D341Med (cell line): ENCODE data around the gene KBTBD13.
"Not testable (repeated sequence)": the region's sequence is repeated elsewhere in the genome, so short reads cannot be mapped to it uniquely, and the experiment has no call there.

Source experiments
- DNase-seq: peaks from one replicate; pipeline ENCODE4 v3.0.0; 2012; ENCODE audit warnings: low spot score

KBTBD13 gene

DNA sequence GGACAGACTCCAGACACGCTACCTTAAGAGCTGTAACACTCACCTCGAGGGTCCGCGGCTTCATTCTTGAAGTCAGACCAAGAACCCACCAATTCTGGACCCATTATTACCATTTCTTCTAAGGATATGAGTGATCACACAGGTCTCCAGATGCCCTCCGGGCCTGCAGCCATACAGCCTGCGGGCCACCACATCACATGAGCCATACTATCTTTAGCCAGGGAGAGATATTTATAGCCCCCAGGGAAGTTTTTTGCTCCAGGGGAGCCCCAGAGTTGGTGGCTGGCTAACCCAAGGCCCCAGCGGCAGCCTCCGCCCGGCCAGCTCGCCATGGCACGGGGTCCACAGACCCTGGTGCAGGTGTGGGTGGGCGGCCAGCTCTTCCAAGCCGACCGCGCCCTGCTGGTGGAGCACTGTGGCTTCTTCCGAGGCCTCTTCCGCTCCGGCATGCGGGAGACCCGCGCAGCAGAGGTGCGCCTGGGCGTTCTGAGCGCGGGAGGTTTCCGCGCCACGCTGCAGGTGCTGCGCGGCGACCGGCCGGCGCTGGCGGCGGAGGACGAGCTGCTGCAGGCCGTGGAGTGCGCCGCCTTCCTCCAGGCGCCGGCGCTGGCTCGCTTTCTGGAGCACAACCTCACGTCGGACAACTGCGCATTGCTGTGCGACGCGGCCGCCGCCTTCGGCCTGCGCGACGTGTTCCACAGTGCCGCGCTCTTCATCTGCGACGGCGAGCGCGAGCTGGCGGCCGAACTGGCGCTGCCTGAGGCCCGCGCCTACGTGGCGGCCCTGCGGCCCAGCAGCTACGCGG lies at the start of gene KBTBD13:
Gene KBTBD13, plus strand, starts transcription at position 261 of the 805 bp plus-strand sequence. Its CDS starts 70 bp downstream, at position 331.
- DNase-seq: no peak

DNA sequence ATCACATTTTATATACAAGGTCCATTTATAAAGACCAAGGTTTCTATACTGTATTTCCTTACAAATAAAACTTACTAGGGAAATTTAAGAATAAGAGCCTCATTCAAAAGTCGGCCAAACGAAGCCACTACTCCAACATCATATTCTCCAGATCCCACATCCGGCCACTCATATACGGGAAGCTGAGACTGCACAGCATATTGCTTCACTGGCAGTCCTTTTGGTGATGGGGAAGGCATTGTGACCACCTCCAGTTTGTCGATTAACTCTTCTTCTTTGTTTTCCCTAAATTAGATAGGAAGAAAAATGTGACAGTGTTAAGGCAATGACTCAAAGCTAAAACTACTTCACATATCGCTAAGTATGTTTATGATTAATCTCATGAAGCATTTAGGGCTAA lies 49.8 kb upstream of the KBTBD13 start:
- no peak for DNase-seq

DNA sequence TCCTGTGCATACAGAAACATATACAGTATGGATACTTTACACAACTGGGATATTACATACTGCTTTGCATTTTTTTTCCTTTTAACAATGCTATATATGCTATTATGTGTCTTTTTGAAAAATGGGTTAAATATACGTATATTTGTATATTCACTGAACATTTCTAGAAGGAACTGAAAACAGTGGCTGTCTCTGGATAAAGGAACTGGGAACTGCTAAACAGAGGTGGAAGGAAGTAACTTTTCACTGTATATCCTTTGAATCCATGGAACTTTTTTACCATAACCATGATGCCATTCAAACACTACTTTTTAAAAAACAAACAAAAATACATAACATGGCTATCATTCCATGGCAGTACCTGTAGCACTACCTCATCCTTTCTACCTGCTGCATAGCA lies 49.0 kb upstream of the KBTBD13 start:
- DNase-seq: no peak

DNA sequence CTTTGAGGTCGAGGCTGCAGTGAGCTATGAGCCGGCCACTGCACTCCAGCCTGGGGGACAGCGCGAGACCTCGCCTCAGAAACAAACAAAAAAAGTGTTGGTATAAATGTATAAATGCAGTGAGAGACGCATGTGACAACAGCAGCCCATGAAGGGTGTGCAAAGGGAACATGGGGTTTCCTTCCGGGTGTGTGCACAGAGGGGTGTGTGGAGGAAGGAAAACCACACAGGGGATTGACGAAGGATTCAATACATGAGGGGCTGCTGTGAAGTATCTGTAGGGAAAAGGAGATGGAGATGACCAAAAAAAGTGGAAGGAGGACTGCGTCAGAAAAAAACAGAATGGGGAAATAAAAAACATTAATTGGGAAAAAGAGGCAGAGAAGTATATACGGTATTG lies 48.2 kb upstream of the KBTBD13 start:
- DNase-seq: no peak

DNA sequence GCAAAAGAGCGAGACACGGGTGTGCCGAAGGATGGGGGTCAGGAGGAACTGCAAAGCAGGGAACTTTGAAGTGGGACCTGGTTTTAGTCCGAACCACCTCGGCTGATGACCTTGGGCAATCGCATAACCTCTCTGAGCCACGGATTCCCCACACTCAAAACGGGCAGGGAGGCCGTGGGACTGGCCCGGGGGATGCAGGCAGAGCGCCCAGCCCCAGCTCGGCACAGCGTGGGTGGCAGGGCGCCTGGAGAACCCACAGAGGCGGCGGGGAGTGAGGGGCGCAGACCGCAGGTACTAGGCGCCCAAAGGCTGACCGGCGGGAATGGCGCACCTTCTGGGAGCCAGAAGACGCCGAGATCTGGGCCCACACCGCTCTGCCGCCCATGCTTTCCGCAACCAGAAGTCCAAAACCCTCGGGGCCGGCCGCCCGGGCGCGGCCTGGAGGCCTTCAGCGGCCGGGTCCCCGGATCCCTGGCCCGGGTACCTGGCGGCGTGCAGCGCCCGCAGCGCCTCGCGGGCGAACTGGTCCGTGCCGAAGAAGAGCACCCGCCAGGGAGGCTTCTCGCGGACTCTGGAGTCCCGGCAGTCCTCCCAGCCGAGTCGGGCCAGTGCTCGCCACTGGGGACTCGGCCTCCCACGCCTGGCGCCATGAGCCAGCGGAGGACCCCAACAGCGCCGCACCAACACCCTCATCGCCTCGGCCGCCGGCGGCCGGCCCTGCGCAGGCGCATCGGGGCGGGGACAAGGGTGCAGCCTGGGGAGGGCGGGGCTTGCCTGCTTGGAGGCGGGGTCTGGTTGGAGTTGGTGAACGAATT lies 47.4 kb upstream of the KBTBD13 start, which contains the start of gene MTFMT:
Gene MTFMT, minus strand, starts transcription at position 719 of the 815 bp plus-strand sequence. Its CDS starts 26 bp downstream, at position 693.
- DNase-seq: peak; percentile 100

DNA sequence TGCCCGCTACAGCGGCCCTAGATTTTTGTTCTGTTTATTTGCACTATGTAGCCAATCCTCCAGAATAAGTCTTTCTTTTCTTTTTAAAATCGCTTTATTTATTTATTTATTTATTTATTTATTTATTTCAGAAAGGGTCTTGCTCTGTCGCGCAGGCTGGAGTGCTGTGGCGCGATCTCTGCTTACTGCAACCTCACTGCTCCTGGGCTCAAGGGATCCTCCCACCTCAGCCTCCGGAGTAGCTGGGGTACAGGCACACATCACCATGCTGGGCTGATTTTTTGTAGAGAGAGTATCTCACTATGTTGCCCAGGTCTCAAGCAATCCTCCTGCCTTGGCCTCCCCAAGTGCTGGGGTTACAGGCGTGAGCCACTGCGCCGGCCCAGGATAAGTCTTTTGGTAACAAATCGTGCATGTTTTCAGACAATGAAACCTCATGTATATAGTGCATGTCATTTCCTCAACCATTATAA lies 46.8 kb upstream of the KBTBD13 start:
- DNase-seq: no peak

DNA sequence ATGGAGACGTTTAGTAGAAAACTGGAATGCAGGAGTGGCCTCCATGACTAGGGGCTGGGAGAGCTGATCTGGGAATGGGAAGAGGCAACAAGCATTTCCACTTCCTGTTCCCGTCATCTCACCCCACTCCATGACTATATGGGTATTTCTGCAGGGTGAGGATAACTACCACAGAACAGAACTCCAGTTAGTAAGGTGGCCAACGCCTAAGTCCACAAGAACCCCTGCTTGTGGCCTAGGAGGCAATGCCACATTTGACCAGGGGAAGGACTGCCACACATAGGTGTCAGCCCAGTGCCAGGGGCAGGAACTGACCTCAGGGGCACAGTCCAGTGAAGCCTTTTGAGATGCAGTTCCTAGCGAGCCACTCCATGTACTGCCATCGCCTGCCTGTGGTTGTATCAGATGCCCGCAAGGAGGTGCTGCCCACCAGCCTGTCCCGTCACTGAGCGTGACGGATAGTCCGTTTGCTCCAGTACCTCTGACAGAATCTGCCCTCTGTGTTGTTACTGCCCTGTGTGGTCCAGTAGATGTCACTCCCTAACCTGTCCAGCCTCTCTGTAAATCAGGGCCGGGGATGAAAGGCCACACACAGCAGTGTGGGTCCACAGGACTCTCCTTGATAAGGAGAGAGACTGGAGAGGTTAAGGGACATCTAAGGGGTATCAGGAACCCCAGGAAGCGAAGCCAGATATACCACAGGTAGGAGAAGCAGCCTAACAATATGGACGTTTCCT lies 43.6 kb upstream of the KBTBD13 start:
- peak; percentile 61 for DNase-seq

DNA sequence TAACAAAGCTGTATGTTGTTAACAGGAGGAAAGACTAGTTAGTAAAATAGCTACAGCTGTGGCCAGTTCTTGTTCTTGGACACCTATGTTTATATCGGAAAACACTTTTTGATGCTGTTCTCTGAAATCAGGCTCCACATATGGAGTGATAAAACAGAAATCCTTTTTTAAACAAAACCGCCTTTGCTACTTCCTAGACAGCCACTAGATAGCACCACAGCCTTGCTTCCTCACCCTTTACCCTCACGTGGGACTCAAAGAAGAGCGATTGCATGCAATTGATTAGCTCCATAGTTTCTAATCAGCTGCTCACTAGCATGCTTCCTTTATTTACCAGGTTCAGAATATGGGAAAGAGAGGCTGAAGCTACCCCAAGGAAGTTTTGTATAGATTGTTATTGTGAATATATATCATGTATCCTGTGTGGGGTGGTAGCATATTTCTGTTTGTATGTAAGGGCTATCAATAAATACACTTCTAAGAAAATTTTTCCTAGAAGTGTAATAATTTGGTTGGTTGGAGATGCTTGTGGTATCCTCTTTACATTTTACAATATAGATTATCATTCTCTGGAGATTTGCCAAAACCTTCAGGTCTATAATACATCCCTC lies 42.8 kb upstream of the KBTBD13 start:
- DNase-seq: peak; percentile 63

DNA sequence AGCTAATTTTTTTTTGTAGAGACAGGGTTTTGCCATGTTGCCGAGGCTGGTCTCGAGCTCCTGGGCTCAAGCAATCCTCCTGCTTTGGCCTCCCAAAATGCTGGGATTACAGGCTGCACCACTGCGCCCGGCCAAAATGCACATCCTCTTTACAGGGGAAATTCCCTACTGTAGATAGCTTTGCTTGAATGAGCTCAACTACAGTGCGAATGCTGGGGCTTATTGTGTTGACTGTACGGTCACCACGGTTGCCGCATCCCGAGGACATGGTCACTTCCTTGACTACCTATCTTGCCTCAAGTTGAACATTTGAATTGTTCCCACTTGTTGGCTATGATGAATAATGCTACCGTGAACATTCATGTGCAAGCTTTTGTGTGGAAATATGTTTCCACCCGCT lies 41.8 kb upstream of the KBTBD13 start:
- DNase-seq: no peak

DNA sequence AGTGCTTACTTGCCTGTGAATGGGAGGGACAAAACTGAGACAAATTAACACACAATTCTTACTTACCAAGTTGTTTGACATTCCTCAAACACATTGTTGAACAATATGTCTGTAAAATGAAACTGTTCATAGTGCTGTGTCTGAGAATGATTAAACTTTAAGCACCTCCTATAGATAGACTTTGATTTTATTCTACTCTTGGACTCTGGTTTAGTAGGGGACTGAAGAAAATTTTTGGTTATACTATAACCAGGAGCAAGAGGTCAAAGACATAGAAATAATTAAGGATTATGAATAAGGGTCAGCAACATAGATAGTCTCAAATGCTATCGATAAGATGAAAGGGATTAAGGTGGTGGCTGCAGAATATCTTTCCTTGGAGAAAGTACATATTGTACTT lies 39.2 kb upstream of the KBTBD13 start:
- no peak for DNase-seq

DNA sequence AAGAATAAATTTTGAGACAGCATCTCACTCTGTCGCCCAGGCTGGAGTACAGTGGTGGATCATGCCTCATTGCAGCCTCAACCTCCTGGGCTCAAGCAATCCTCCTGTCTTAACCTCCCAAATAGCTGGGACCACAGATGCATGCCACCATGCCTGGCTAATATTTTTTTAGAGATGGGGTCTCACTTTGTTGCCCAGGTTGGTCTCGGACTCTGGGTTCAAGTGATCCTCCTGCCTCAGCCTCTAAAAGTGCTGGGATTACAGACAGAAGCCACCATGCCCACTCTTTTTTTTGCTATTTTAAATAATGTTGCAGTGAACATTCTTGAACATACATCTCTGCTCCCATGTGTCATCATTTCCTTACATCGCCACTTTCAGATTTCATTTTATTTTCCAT lies 38.1 kb upstream of the KBTBD13 start:
- no peak for DNase-seq

DNA sequence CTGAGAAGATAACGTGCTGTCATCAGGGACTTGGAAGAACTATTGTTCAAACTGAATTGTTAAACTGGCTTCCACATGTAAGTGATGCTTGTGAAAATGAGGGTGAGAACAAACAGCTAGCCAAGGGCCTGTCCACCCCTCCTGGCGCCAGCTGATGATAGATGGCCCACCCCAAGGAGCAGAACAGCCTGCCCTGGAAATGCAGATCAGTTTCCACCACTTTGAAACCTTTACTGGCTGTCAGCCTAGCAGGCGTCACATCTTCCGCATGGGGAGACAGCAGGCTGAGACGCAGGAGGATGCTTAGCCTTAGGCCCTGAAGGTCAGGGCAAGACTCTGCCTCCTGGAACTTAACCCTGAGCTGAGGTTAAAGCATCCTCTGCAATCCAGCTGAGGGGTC lies 37.7 kb upstream of the KBTBD13 start:
- no peak for DNase-seq

DNA sequence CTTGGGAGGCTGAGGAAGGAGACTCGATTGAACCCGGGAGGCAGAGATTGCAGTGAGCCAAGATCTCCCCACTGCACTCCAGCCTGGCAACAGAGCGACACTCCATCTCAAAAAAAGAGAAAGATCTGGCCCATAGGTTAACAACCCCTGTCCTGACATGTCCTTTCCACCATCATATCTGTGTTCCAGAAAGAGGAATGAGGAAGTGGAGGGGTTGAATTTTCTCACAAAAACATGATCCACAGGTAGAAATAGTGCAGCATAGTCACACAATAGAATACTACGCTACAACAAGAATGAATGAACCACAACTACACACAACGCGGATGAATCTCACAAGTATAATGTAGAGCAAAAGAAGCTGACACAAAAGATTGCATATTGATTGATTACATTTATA lies 36.1 kb upstream of the KBTBD13 start:
- no peak for DNase-seq

DNA sequence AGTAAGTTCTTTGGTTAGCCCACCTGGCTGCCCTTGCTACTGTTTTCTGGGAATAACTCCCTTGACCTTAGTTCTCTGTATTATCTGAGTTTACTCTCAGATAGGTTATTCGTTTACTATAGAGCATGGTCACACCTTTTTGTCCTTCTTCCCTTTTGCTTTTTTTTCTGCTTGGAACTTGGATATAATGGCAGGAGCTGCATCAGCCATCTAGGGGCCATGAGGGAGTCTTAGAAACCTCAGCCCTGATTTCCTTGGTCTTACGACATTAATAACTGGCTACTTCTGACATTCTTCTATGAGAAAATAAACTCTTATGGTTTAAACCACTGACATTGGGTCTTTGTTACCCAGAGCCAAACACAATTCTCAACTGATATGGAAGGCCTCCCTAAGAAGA lies 34.8 kb upstream of the KBTBD13 start:
- DNase-seq: no peak

DNA sequence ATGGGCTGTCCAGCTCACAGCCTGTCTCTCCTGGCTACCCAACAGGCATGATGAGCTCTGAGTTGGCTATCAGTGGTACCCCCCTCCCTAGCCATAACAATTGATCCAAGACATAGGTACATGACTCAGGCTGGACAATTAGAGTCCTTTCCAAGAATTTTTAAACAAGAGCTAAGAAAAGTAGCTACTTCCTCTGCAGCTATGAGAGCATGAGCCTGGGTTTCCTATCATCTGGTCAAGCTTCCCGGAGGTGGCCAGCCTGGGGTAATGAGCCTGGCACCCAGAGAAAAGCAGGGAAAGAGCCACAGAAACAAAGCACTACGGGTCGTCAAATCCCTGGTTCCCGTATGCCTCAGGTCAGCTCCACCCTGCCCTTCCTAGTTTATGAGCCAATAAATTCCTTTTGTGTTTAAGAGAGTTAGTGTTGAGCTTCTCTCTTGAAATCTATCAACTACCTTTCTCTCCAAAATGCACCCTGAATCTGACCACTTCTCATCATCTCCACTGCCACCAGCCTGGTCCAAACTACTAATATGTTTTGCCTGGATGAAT lies 33.7 kb upstream of the KBTBD13 start:
- DNase-seq: no peak

DNA sequence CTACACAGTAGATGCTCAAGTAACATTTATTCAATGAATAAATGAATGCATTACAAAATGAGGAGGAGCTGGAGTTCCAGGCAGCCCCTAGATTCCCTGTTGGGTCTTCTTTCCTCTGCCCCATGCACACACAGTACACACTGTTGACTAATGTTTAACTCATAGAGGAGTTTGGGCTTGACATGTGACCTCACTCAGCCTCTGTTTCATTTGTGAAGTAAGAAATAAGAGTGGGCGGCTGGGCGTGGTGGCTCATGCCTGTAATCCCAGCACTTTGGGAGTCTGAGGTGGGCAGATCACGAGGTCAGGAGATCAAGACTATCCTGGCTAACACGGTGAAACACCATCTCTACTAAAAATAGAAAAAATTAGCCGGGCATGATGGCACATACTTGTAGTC lies 32.3 kb upstream of the KBTBD13 start:
- DNase-seq: not testable (repeated sequence)

DNA sequence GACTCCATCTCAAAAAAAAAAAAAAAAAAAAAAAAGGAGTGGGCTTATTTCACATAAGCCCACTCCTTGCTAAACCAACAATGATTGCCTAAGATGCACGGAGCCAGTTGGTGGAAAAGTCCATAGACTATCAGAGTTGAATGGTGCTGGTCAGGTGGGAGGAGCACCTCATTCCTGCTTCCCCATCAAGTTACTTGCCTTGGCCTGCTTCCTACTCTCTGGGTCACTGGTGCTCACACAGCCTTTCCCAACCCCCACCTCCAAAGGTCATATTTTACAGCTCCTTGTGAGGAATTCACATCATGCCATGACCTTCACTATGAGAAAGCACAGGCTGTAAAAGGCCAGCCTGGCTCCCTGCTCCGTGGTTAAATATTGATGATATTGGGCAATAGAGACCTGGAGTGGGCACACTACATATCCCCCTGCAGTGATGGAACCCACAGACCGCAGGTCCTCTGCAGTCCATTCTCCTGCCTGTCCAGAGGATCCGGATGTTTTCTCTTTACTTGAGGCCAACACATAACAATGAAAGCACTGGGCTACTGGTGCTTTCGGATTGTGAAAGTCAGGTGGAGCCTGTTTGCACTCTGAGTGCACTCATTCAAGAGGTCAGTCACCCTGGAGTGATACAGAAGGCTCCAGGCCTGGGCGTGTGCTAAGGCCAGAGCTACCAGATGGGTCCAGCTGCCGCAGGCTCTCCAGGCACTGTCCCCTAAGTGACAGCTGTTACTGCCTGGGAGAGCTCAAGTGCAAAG lies 31.6 kb upstream of the KBTBD13 start, which contains the start of gene SLC51B:
Gene SLC51B, plus strand, starts transcription at position 664 of the 758 bp plus-strand sequence. CDS start 4,618 bp downstream, outside the sequence.
- DNase-seq: no peak

DNA sequence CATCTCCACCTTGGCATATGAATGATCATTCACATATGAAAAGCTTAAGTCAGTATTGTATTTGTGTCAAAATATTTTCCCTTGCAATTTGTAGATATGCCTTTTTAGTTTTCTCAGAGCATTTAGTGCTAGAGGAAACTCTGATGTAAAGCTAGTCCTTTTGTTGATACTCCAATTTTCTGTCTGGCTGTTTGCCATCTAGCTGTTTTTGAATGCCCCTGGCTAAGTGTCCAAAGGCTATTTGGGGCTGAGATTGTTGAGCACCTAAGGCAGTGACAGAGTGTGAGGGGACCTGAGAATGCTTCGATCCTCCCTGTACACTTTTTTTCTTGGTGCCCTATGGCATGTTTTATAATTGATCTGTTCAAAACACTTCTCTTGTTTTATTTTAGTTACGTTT lies 28.3 kb upstream of the KBTBD13 start:
- no peak for DNase-seq

DNA sequence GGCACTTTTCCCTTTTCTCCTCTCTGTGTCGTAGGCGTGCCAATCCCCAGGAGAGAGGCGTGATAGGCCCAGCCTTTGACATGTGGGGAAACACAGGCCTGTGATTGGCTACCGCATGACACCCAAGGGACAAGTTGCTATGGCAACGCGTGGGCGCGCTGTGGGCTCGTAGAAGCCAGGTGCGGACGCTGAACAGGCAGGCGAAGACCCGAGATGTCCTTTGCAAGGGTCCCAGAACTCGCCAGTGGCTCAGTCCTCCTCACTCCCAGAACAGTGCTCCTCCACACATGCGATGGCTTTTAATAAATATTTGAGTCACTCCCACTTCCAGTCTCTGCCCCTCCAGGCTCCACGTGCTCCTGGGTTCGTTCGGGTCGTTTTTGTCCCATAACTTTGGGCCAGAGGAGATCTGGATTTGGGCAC lies 27.1 kb upstream of the KBTBD13 start:
- peak; percentile 96 for DNase-seq

DNA sequence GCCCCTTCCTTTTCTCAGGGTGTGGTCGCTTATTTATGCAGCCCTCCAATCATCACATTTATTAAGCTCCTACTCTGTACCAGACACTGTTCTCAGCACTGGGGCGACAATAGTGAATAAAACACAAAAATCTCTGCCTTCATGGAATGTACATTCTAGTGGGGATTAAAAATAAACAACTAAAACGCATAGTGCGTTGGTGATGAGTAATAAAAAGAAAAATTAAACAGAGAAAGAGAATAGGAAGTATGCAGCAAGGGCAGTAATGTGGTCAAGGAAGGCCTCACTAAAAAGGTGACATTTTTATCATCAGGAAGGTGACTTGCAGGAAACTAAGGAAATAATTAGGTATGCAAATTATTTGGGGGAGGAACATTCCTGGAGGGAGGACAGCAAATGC lies 26.3 kb upstream of the KBTBD13 start:
- no peak for DNase-seq

DNA sequence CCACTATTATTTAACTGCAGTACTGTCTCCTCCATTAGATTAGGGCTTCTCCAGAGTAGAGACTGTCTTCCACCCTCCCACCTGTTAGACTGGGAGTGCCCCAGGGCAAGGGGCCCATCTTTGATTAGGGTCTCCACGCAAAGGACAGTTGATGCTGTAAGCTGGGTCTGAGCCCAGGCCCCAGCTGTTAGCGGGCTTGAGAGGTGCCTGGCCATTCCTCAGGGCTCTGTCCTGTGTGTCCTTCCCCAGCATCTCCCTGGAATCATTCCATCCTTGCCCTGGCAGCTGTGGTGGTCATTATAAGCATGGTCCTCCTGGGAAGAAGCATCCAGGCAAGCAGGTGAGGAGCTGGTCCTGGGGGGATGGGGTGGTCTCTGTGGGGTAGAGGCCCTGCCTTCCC lies 25.3 kb upstream of the KBTBD13 start:
- DNase-seq: no peak
